Chondrocyte (in vitro differentiated cells): ENCODE data around the gene TULP4. TPM values are rescaled to one million over a fixed set of nuclear protein-coding genes. Genes with fewer than 3 reads are reported as not detected.

Experiments
- DNase-seq: peaks from one replicate; pipeline ENCODE4 v3.0.0; 2021; ENCODE audit warnings: mixed read lengths, low spot score
- H3K27ac Mint-ChIP-seq: one replicate; pipeline ENCODE4 v1.8.0; 2021; ENCODE audit warnings: mild to moderate bottlenecking, moderate library complexity, mixed read lengths; ENCODE audit not compliant: unreplicated experiment
- H3K27me3 Mint-ChIP-seq: 2 replicates; pipeline ENCODE4 v1.8.0; 2021; ENCODE audit warnings: low read depth, mixed read lengths
- H3K36me3 Mint-ChIP-seq: 2 replicates; pipeline ENCODE4 v1.8.0; 2021; ENCODE audit warnings: low read depth, mixed read lengths
- H3K4me1 Mint-ChIP-seq: 2 replicates; pipeline ENCODE4 v1.8.0; 2021; ENCODE audit warnings: low read depth, mild to moderate bottlenecking, mixed read lengths
- H3K4me3 Mint-ChIP-seq: one replicate; pipeline ENCODE4 v1.8.0; 2021; ENCODE audit warnings: mild to moderate bottlenecking, moderate library complexity, mixed read lengths; ENCODE audit not compliant: unreplicated experiment
- H3K9me3 Mint-ChIP-seq: 2 replicates; pipeline ENCODE4 v1.8.0; 2021; ENCODE audit warnings: low read depth, mixed read lengths
- total RNA-seq: library from RNA; stranded (reverse); gene quantifications from 3 replicates; pipeline ENCODE4 v1.2.1, GENCODE V29; 2021
- TF ChIP-seq, protein P1 (sequence below): fragments of 200-600 bp; sonication (generic); IDR thresholded peaks from 2 replicates; pipeline ENCODE4 v1.5.0; 2021; ENCODE audit warnings: antibody characterized with exemption, mild to moderate bottlenecking, moderate library complexity

The TULP4 gene
- total RNA-seq, 1 donor from 2014 or later, result 97.7 TPM

- H3K9me3 Mint-ChIP-seq, result no peaks in the 10 kb centered on the region
- H3K4me1 Mint-ChIP-seq, result peaks cover under 1% of the 10 kb centered on the region
- H3K36me3 Mint-ChIP-seq, result peaks cover 35% of the 10 kb centered on the region
- H3K4me3 Mint-ChIP-seq, result no peak overlapping the region
- no peak for DNase-seq
- no peaks in the 10 kb centered on the region for H3K27me3 Mint-ChIP-seq
- H3K27ac Mint-ChIP-seq, result no peak overlapping the region
- TF ChIP-seq, protein P1, sequence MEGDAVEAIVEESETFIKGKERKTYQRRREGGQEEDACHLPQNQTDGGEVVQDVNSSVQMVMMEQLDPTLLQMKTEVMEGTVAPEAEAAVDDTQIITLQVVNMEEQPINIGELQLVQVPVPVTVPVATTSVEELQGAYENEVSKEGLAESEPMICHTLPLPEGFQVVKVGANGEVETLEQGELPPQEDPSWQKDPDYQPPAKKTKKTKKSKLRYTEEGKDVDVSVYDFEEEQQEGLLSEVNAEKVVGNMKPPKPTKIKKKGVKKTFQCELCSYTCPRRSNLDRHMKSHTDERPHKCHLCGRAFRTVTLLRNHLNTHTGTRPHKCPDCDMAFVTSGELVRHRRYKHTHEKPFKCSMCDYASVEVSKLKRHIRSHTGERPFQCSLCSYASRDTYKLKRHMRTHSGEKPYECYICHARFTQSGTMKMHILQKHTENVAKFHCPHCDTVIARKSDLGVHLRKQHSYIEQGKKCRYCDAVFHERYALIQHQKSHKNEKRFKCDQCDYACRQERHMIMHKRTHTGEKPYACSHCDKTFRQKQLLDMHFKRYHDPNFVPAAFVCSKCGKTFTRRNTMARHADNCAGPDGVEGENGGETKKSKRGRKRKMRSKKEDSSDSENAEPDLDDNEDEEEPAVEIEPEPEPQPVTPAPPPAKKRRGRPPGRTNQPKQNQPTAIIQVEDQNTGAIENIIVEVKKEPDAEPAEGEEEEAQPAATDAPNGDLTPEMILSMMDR, result no peak
Measured at GRCh38 chr6:158505194-158505593, 192.9 kb downstream of the TULP4 start.

DNA sequence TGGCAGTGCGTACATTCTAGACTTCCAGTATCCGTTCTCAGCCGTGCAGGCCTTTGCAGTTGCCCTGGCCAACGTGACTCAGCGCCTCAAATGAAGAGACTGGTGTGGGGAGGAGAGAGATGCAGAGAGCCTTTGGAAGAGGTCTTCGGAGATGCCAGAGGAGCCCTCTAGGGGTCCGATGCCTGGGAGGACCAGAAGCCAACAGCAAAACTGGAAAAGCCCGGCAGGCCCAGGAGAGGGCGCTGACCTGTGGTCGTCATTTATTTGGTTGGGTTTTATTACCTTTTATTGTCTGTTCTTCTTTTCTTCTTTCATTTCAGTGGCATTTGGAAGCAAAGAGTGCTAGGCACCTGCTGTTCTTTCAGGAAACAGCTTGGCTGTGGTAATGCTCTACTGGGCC lies 194.3 kb downstream of the TULP4 start:
- Mint-ChIP-seq H3K27ac (no peak overlapping the region), H3K4me1 (no peaks in the 10 kb centered on the region), H3K4me3 (no peak overlapping the region), H3K9me3 (no peaks in the 10 kb centered on the region), H3K27me3 (no peaks in the 10 kb centered on the region), H3K36me3 (peaks cover 36% of the 10 kb centered on the region)
- TF ChIP-seq, protein P1, result peak; percentile 46
- DNase-seq, result no peak

DNA sequence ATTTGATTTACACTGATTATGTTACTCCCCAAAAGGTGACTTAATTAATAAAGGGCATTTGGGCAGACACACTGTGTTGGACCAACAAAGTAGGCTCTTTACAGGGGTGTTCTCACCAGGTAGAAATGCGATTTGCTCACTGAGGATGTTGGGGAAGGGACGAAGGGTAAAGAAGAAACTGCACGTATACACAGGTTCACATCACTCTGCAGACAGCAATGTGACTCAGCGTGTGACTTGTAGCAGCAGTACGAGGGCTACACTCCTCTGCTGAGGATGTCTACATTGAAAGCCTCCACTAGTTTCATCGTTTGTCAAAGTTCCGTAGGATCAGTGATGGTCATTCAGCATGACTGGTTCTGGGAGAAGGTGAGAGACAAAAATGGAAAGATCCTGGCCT lies 194.9 kb downstream of the TULP4 start:
- no peaks in the 10 kb centered on the region for H3K4me1 Mint-ChIP-seq
- no peaks in the 10 kb centered on the region for H3K27me3 Mint-ChIP-seq
- TF ChIP-seq, protein P1, result no peak
- no peak overlapping the region for H3K27ac Mint-ChIP-seq
- peaks cover 36% of the 10 kb centered on the region for H3K36me3 Mint-ChIP-seq
- H3K9me3 Mint-ChIP-seq, result no peaks in the 10 kb centered on the region
- no peak for DNase-seq
- H3K4me3 Mint-ChIP-seq, result no peak overlapping the region

- no peak for DNase-seq
- no peaks in the 10 kb centered on the region for H3K27me3 Mint-ChIP-seq
- no peaks in the 10 kb centered on the region for H3K4me1 Mint-ChIP-seq
- TF ChIP-seq, protein P1, result no peak
- H3K27ac Mint-ChIP-seq, result no peak overlapping the region
- no peaks in the 10 kb centered on the region for H3K9me3 Mint-ChIP-seq
- peaks cover 34% of the 10 kb centered on the region for H3K36me3 Mint-ChIP-seq
- no peak overlapping the region for H3K4me3 Mint-ChIP-seq
Measured at GRCh38 chr6:158508450-158508849, 196.2 kb downstream of the TULP4 start.

GRCh38 chr6:158509465-158509864 lies 197.2 kb downstream of the TULP4 start:
- Mint-ChIP-seq H3K27me3 (no peaks in the 10 kb centered on the region), H3K36me3 (peaks cover 34% of the 10 kb centered on the region), H3K27ac (no peak overlapping the region), H3K9me3 (no peaks in the 10 kb centered on the region), H3K4me1 (no peaks in the 10 kb centered on the region), H3K4me3 (no peak overlapping the region)
- no peak for DNase-seq
- TF ChIP-seq, protein P1, result no peak
